Parathyroid adenoma (tissue), 2 donors: ENCODE data around the gene GPAT3.
A peak's percentile ranks its signal among the peaks of the same experiment; 100 is the strongest.
"Not testable (repeated sequence)": the region's sequence is repeated elsewhere in the genome, so short reads cannot be mapped to it uniquely, and the experiment has no call there.

Experiments
- H2AFZ ChIP-seq: fragments of 300-600 bp; sonication (generic); one replicate; pipeline ENCODE4 v1.7.0; 2017; ENCODE audit warnings: antibody characterized with exemption, mild to moderate bottlenecking
- H3K27ac ChIP-seq: fragments of 300-600 bp; sonication (generic); one replicate; pipeline ENCODE4 v1.7.0; 2017
- H3K27me3 ChIP-seq: fragments of 300-600 bp; sonication (generic); one replicate; pipeline ENCODE4 v1.7.0; 2017; ENCODE audit warnings: low read length; ENCODE audit not compliant: control insufficient read depth, insufficient read depth
- H3K36me3 ChIP-seq: fragments of 300-600 bp; sonication (generic); one replicate; pipeline ENCODE4 v1.7.0; 2017; ENCODE audit warnings: low read length; ENCODE audit not compliant: control insufficient read depth, insufficient read depth
- H3K4me1 ChIP-seq: fragments of 300-600 bp; sonication (generic); one replicate; pipeline ENCODE4 v1.7.0; 2017; ENCODE audit warnings: control low read depth
- H3K4me2 ChIP-seq: fragments of 300-600 bp; sonication (generic); one replicate; pipeline ENCODE4 v1.7.0; 2017; ENCODE audit warnings: low read length
- H3K4me3 ChIP-seq: fragments of 300-600 bp; sonication (generic); one replicate; pipeline ENCODE4 v1.7.0; 2017; ENCODE audit warnings: low read depth, low read length
- H3K79me2 ChIP-seq: fragments of 300-600 bp; sonication (generic); one replicate; pipeline ENCODE4 v1.7.0; 2017; ENCODE audit warnings: control low read depth
- H3K9ac ChIP-seq: fragments of 300-600 bp; sonication (generic); one replicate; pipeline ENCODE4 v1.7.0; 2017; ENCODE audit warnings: mild to moderate bottlenecking
- H3K9me3 ChIP-seq: fragments of 300-600 bp; sonication (generic); one replicate; pipeline ENCODE4 v1.7.0; 2017; ENCODE audit warnings: low read length; ENCODE audit not compliant: control insufficient read depth
- TF ChIP-seq, protein P1 (sequence below): fragments of 300-600 bp; sonication (generic); IDR thresholded peaks from one replicate; pipeline ENCODE4 v1.7.0; 2017; ENCODE audit warnings: antibody characterized with exemption, mild to moderate bottlenecking
- donor health status: primary hyperparathyroidism.

The GPAT3 gene

DNA sequence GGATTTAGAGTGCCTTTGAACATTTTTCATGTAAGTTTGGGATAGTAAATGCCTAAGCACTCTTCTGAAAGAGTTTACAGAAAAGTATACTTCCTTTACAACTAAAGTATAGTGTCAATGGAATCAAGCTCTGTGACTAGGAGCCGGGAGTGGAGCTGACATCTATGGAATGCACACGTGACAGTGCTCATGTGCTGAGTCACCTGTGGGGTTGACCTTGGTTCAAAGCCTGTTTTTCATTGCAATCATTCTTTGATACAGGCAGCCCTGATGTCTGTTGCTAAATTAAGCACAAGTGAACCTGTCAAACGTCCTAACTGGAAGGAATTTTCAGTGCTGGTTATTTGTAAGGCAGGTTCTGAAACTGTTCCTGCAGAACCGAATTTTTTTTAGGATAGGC lies 82.5 kb downstream of the GPAT3 start:
- Histone ChIP-seq H3K4me1 (no peaks in the 10 kb centered on the region), H2AFZ (no peak overlapping the region), H3K9me3 (no peaks in the 10 kb centered on the region), H3K4me3 (peak overlapping the region; percentile 22), H3K79me2 (no peaks in the 10 kb centered on the region), H3K9ac (no peak overlapping the region), H3K27ac (peak overlapping the region; percentile 75), H3K36me3 (no peaks in the 10 kb centered on the region), H3K27me3 (no peaks in the 10 kb centered on the region), H3K4me2 (peak overlapping the region; percentile 52)
- TF ChIP-seq, protein P1, sequence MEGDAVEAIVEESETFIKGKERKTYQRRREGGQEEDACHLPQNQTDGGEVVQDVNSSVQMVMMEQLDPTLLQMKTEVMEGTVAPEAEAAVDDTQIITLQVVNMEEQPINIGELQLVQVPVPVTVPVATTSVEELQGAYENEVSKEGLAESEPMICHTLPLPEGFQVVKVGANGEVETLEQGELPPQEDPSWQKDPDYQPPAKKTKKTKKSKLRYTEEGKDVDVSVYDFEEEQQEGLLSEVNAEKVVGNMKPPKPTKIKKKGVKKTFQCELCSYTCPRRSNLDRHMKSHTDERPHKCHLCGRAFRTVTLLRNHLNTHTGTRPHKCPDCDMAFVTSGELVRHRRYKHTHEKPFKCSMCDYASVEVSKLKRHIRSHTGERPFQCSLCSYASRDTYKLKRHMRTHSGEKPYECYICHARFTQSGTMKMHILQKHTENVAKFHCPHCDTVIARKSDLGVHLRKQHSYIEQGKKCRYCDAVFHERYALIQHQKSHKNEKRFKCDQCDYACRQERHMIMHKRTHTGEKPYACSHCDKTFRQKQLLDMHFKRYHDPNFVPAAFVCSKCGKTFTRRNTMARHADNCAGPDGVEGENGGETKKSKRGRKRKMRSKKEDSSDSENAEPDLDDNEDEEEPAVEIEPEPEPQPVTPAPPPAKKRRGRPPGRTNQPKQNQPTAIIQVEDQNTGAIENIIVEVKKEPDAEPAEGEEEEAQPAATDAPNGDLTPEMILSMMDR: no peak

DNA sequence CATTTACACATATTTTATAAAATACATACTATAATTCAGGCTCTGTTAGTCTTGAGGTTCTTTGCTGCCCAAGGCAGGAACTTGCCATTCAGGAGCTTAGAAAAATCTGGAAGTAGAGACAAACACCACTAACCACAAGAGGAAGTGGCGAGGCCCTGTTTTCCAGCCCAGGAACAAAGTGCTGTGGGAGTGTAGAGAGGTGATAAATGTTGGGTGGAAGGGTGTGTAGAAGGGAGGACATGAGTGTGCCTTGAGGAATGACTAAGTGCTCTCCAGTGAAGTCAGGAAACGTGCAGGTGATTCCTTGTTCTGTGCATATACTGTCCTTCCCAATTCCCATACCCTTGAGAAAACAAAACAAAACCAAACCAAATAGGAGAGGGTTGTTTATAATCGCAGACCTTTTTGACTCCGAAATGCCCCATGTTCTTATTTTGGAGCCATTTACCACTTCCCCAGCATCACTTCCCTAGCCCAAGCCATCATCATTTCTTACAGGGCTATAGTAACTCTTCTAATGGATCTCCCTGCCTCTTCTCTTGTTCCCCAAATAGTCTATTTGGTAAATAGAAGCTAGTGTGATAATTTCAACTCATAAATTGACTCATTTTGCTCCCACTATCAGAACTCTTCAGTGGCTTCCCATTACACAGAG lies 83.2 kb downstream of the GPAT3 start:
- H3K36me3 ChIP-seq: no peaks in the 10 kb centered on the region
- H2AFZ ChIP-seq: no peak overlapping the region
- TF ChIP-seq, protein P1: no peak
- no peak overlapping the region for H3K9ac ChIP-seq
- no peaks in the 10 kb centered on the region for H3K9me3 ChIP-seq
- H3K4me3 ChIP-seq: peak overlapping the region; percentile 20
- peak overlapping the region; percentile 75 for H3K27ac ChIP-seq
- no peaks in the 10 kb centered on the region for H3K4me1 ChIP-seq
- H3K79me2 ChIP-seq: no peaks in the 10 kb centered on the region
- peak overlapping the region; percentile 48 for H3K4me2 ChIP-seq
- H3K27me3 ChIP-seq: no peaks in the 10 kb centered on the region

DNA sequence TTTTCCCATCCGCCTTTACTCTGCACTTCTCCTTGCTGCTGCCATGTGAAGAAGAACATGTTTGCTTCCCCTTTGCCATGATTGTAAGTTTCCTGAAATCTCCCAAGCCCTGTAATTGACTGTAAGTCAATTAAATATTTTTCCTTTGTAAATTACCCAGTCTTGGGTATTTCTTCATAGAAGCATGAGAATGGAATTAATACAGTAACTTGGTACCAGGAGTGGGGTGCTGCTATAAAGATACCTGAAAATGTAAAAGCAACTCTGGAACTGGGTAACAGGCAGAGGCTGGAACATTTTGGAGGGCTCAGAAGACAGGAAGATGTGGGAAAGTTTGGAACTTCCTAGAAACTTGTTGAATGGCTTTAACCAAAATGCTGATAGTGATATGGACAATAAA lies 86.2 kb downstream of the GPAT3 start:
- H3K27ac ChIP-seq, H3K9me3 ChIP-seq, H2AFZ ChIP-seq, H3K4me3 ChIP-seq, H3K27me3 ChIP-seq, H3K4me2 ChIP-seq, H3K36me3 ChIP-seq, H3K4me1 ChIP-seq, H3K9ac ChIP-seq, H3K79me2 ChIP-seq: not testable (repeated sequence)

DNA sequence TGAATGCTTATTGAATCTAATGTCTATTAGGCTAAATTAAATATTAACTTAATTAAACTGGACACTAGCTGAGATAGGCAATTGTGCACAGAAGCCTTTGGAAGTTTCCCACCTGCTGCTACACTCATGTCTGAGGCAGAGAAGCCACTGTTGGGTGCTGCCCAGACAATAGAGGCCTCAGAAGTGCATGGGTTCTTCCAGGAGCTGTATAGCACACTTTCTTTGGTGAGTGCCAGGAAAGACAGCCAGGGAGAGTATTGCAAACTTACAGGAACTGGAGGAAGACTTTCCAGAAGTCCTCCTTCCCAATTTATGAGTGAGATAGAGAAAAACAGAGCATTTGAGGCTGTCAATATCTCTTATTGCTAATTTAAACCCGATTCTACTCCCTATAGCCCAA lies 89.9 kb downstream of the GPAT3 start:
- Histone ChIP-seq H3K9ac (no peak overlapping the region), H3K27me3 (no peaks in the 10 kb centered on the region), H3K4me1 (no peaks in the 10 kb centered on the region), H3K27ac (peak overlapping the region; percentile 59), H3K36me3 (no peaks in the 10 kb centered on the region), H2AFZ (no peak overlapping the region), H3K4me3 (no peak overlapping the region), H3K4me2 (peak overlapping the region; percentile 25), H3K9me3 (no peaks in the 10 kb centered on the region), H3K79me2 (no peaks in the 10 kb centered on the region)
- TF ChIP-seq, protein P1: no peak

DNA sequence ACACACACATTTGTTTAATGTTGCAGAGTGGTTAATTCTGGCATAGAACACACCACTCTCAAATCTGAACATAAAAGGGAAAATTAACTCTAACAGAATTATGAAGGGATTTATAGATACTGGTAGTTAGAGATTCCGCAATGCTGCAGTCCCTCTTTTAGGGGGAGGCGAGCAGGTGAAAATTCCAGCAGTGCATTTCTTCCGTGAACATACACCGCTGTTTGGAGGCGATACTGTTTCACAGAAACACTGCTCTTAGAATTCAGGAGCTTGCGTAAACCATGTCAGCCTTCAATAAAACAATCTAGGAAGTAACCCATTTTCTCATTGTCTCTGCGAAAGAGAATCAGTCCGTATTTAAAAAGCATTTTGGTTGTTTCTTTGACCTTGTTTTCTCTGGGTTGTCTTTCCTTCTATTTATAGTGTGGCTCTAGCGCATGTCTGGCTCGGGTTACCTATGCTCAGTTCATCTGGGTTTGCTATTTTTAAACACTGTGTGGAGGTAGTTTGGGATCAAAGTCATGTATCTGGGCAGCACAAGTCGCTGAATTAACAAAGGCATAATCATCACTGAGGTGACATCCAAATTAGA lies 90.4 kb downstream of the GPAT3 start:
- Histone ChIP-seq H3K9me3 (no peaks in the 10 kb centered on the region), H2AFZ (peak overlapping the region; percentile 25), H3K79me2 (no peaks in the 10 kb centered on the region), H3K4me2 (peak overlapping the region; percentile 25), H3K27me3 (no peaks in the 10 kb centered on the region), H3K36me3 (no peaks in the 10 kb centered on the region), H3K27ac (peak overlapping the region; percentile 59), H3K9ac (no peak overlapping the region), H3K4me3 (peak overlapping the region; percentile 17), H3K4me1 (no peaks in the 10 kb centered on the region)
- TF ChIP-seq, protein P1: no peak
